ENCODE measurements around the gene LBX1. TPM values are rescaled to one million over a fixed set of nuclear protein-coding genes. Genes with fewer than 3 reads are reported as not detected.

LBX1 gene
- total RNA-seq, 2 donors from 2014 or later = not detected

DNA sequence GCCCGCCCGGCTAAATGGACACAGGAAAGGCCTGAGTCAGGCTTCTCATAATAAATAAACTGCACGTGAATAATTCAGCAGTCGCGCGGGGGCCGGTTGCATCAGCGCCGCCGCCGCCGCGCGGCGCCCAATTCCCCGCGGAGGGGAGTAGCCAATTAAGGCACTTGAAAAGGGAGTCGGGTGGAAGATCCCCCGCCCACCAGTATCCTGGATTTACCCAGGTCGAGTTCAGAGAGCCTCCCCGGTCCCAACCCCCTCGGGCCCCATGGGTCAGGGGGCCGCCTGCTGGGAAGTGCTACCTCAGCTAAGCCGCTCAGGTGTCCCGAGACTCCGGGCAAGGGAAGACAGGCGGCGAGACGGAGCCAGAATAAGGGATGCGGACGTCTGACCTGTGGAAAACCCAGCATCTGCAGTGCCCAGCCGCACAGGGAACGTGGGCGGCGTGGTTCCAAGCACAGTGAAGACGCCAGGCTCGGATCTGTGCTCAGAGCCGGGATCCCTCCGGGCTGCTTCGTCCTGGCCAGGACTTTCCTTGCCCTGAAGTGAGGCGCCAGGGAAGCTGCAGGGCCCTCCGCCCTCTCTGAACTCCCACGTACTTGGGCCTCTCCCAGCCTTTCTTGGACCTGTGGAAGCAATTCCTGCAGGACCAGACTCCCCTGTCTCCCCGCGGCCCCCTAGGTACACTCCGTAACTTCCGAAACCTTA is 7.3 kb upstream of the LBX1 start:
- Mint-ChIP-seq H3K9me3 (no peaks in the 10 kb centered on the region), H3K27ac (no peak overlapping the region), H3K4me1 (ENCODE audit: low read depth in 2 of 2) (peaks cover 7 to 9% of the 10 kb centered on the region in 2 donors), H3K27me3 (peaks cover 58 to 78% of the 10 kb centered on the region in 2 donors), H3K4me3 (no peak overlapping the region), H3K36me3 (no peaks in the 10 kb centered on the region)
- ATAC-seq (no peak), DNase-seq (ENCODE audit: low spot score) (no peak)

- Mint-ChIP-seq H3K4me3 (no peak overlapping the region), H3K27ac (no peak overlapping the region), H3K9me3 (no peaks in the 10 kb centered on the region), H3K36me3 (no peaks in the 10 kb centered on the region), H3K4me1 (ENCODE audit: low read depth in 2 of 2) (peaks cover 7 to 9% of the 10 kb centered on the region in 2 donors), H3K27me3 (peaks cover 63 to 79% of the 10 kb centered on the region in 2 donors)
- ATAC-seq (no peak), DNase-seq (ENCODE audit: low spot score) (no peak)
Observed at GRCh38 chr10:101235766-101236165, 6.5 kb upstream of the LBX1 start.

DNA sequence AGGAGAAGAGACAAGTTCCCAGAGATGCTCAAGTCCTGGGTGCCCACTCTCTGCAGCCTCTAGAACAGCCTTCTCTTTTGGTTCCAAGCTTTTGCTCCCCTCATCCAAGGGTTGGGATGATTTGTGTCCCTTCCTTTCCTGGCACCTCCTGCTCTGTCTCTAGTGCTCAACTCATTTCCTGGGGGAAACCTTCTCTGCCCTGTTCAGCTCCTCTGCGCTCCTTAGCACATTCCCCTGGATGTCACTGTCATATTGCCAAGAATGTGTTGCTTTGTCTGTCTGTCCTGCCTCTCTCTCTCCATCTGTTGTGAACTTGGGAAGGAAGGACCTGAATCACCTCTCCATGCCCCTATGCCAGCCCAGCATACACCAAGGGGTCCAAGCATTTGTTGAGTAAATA is 5.1 kb upstream of the LBX1 start:
- Mint-ChIP-seq H3K27ac (no peak overlapping the region), H3K27me3 (peaks cover 63 to 81% of the 10 kb centered on the region in 2 donors), H3K4me3 (no peak overlapping the region), H3K4me1 (ENCODE audit: low read depth in 2 of 2) (peaks cover 7 to 12% of the 10 kb centered on the region in 2 donors), H3K36me3 (no peaks in the 10 kb centered on the region), H3K9me3 (no peaks in the 10 kb centered on the region)
- DNase-seq (ENCODE audit: low spot score) (no peak), ATAC-seq (no peak)

- peaks cover 7 to 15% of the 10 kb centered on the region in 2 donors for H3K4me1 Mint-ChIP-seq (ENCODE audit: low read depth in 2 of 2)
- ATAC-seq (no peak), DNase-seq (ENCODE audit: low spot score) (no peak)
- no peak overlapping the region for H3K27ac Mint-ChIP-seq
- no peak overlapping the region for H3K4me3 Mint-ChIP-seq
- H3K9me3 Mint-ChIP-seq = no peaks in the 10 kb centered on the region
- peaks cover 64 to 81% of the 10 kb centered on the region in 2 donors for H3K27me3 Mint-ChIP-seq
- H3K36me3 Mint-ChIP-seq = no peaks in the 10 kb centered on the region
Observed at GRCh38 chr10:101233863-101234262, 4.6 kb upstream of the LBX1 start.

GRCh38 chr10:101233443-101233842 is 4.2 kb upstream of the LBX1 start:
- DNase-seq (ENCODE audit: low spot score) (no peak), ATAC-seq (no peak)
- no peak overlapping the region for H3K27ac Mint-ChIP-seq
- no peaks in the 10 kb centered on the region for H3K9me3 Mint-ChIP-seq
- H3K36me3 Mint-ChIP-seq = no peaks in the 10 kb centered on the region
- H3K4me3 Mint-ChIP-seq = no peak overlapping the region
- H3K27me3 Mint-ChIP-seq = peaks cover 63 to 80% of the 10 kb centered on the region in 2 donors
- H3K4me1 Mint-ChIP-seq (ENCODE audit: low read depth in 2 of 2) = peaks cover 7 to 15% of the 10 kb centered on the region in 2 donors

GRCh38 chr10:101231912-101232689 is 2.8 kb upstream of the LBX1 start:
- Mint-ChIP-seq H3K36me3 (no peaks in the 10 kb centered on the region), H3K4me1 (ENCODE audit: low read depth in 2 of 2) (peaks cover 2 to 15% of the 10 kb centered on the region in 2 donors), H3K4me3 (no peak overlapping the region), H3K9me3 (no peaks in the 10 kb centered on the region), H3K27ac (no peak overlapping the region), H3K27me3 (peaks cover 61 to 76% of the 10 kb centered on the region in 2 donors)
- ATAC-seq = no peak
- DNase-seq (ENCODE audit: low spot score) = no peak

DNA sequence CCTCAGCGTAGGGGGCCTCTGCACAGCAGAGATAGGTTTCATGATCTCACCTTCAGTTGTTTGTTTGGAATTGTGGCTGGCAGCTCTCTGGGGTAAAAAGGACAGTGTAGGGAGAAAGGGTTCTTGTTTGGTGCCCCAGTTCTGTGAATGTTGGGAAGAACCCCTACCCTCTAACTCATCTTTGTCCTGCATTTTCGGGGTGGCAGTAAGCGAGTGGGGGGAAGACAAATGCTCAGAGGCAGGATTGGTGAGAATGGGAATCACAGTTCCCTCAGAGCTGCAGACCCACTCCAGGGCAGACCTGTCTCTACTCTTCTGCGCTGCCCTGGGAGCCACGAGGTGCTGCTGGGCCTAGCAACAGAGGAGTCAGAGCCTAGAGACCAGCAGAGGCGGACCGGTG is 1.8 kb upstream of the LBX1 start:
- H3K9me3 Mint-ChIP-seq = no peaks in the 10 kb centered on the region
- H3K4me3 Mint-ChIP-seq = no peak overlapping the region
- peaks cover 62 to 77% of the 10 kb centered on the region in 2 donors for H3K27me3 Mint-ChIP-seq
- DNase-seq (ENCODE audit: low spot score) (no peak), ATAC-seq (no peak)
- H3K27ac Mint-ChIP-seq = no peak overlapping the region
- peaks cover 7 to 18% of the 10 kb centered on the region in 2 donors for H3K4me1 Mint-ChIP-seq (ENCODE audit: low read depth in 2 of 2)
- H3K36me3 Mint-ChIP-seq = no peaks in the 10 kb centered on the region

DNA sequence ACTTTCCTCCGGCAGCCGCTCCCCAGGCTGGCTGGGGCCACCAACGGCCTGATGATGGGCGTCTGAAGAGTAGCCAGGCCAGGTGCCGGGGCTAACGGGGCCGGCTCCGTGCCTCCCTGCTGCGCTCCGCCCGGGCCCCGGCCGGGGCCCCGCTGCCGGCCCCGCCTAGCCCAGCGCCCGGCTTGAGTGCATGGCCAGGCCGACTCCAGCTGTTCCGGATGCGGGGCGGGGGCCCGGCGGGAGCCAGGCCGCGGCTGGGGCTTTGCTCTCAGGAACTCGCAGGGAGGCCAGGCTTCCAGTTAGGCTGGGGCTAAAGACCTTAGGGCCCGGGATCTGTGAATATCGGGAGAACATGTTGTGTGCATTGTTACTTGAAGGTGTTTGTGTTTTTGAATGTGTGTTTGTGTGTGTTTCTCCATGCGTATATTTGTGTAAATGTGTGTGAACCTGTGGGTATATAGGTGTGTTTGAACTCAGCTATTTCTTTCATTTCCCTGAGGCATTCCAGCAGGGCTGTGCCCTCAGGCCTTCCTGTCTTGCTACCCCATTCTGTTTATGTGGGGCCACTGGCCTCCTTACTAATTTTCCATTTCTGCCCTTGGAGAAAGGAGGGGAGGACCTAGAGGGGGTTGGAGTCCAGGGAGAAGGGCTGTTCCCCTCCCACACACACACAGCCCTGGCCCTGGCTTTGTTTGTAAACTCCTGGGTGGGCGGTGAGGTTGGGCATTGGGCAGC is 1.1 kb upstream of the LBX1 start:
- peaks cover 60 to 75% of the 10 kb centered on the region in 2 donors for H3K27me3 Mint-ChIP-seq
- H3K4me1 Mint-ChIP-seq (ENCODE audit: low read depth in 2 of 2) = peaks cover 11 to 22% of the 10 kb centered on the region in 2 donors
- no peaks in the 10 kb centered on the region for H3K9me3 Mint-ChIP-seq
- DNase-seq (ENCODE audit: low spot score) (no peak), ATAC-seq (no peak)
- H3K4me3 Mint-ChIP-seq = no peak overlapping the region
- H3K36me3 Mint-ChIP-seq = no peaks in the 10 kb centered on the region
- no peak overlapping the region for H3K27ac Mint-ChIP-seq

GRCh38 chr10:101228966-101229265 is 347 bp downstream of the LBX1 start:
- Mint-ChIP-seq H3K4me3 (peak overlapping the region; percentile 49), H3K27me3 (peaks cover 62 to 74% of the 10 kb centered on the region in 2 donors), H3K4me1 (ENCODE audit: low read depth in 2 of 2) (peaks cover 21 to 29% of the 10 kb centered on the region in 2 donors), H3K36me3 (peaks cover 6% of the 10 kb centered on the region), H3K27ac (no peak overlapping the region), H3K9me3 (no peaks in the 10 kb centered on the region)
- DNase-seq (ENCODE audit: low spot score) (no peak), ATAC-seq (no peak)

- DNase-seq (ENCODE audit: low spot score) (no peak), ATAC-seq (no peak)
- Mint-ChIP-seq H3K4me3 (no peak overlapping the region), H3K9me3 (no peaks in the 10 kb centered on the region), H3K27ac (no peak overlapping the region), H3K27me3 (peaks cover 60 to 75% of the 10 kb centered on the region in 2 donors), H3K4me1 (ENCODE audit: low read depth in 2 of 2) (peaks cover 23 to 31% of the 10 kb centered on the region in 2 donors), H3K36me3 (peaks cover 6% of the 10 kb centered on the region)
Observed at GRCh38 chr10:101228153-101228965, 904 bp downstream of the LBX1 start.

GRCh38 chr10:101227429-101228152 is 1.7 kb downstream of the LBX1 start:
- Mint-ChIP-seq H3K36me3 (peaks cover 6% of the 10 kb centered on the region), H3K4me1 (ENCODE audit: low read depth in 2 of 2) (peaks cover 23 to 31% of the 10 kb centered on the region in 2 donors), H3K4me3 (peak overlapping the region; percentile 53), H3K9me3 (no peaks in the 10 kb centered on the region), H3K27me3 (peaks cover 57 to 68% of the 10 kb centered on the region in 2 donors), H3K27ac (no peak overlapping the region)
- DNase-seq (ENCODE audit: low spot score) = no peak
- no peak for ATAC-seq

DNA sequence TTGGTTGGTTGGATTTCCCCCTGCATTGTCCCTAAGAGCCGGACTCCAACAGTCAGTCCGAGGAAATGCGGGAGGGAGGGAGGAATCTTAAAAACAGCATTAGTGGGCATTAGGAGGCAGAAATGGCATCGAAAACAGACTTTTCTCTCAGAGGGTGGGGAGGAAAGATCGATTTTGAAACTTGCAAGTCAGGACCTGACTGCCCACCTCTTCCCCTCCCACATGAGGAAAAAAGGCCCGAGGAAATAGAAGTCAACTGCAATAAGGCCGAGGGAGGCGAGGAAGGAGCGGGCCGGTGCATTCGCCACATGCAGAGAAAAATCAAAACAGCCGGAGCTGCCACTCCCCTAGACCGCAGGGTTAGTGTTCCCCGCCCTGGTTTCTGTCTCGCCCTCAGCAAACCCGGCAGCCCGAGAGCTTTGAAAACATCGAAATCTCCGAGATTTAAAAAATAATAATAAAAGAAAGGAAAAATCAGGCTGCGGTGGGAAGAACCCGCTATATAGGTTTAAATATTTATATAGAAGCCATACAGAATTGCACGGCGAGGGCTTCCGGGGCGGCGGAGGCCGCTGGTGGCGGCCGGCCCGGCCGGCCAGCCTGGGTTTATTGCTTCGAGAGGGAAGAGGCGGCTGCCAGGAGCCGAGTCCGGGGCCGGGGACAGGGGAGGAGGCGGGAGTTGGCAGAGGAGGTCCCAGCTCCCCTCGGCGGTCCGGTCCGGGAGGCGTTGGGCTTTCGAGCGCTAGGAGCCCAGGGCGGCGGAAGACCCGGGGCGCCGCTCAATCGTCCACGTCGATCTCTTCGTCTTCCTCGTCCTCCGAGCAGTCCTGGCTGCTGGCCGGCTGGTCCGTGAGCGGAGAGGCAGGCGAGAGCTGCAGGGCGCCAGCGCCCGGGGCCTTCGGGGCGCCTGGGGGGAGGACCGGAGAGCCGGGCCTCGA is 2.5 kb downstream of the LBX1 start:
- DNase-seq (ENCODE audit: low spot score) (no peak), ATAC-seq (no peak)
- Mint-ChIP-seq H3K9me3 (no peaks in the 10 kb centered on the region), H3K27me3 (peaks cover 54 to 68% of the 10 kb centered on the region in 2 donors), H3K4me1 (ENCODE audit: low read depth in 2 of 2) (peaks cover 23 to 31% of the 10 kb centered on the region in 2 donors), H3K27ac (no peak overlapping the region), H3K36me3 (peaks cover 6% of the 10 kb centered on the region), H3K4me3 (peak overlapping the region; percentile 81)

All from natural killer cell treated with Interleukin-12 subunit alpha and Interleukin-12 subunit beta and Interleukin-15 and Interleukin-18, amount 100 ng/mL, for 72 hours (primary cell).